ENCODE results near the gene C1QTNF4.
A peak's percentile ranks its signal among the peaks of the same experiment; 100 is the strongest.

C1QTNF4 gene

GRCh38 chr11:47592970-47593369 lies 1.2 kb downstream of the C1QTNF4 start:
- DNase-seq (ENCODE audit: low spot score): no peak

GRCh38 chr11:47592251-47592650 lies 2.0 kb downstream of the C1QTNF4 start:
- no peak for DNase-seq (ENCODE audit: low spot score)

- no peak for DNase-seq (ENCODE audit: low spot score)
Observed at GRCh38 chr11:47591764-47592163, 2.4 kb downstream of the C1QTNF4 start.

- DNase-seq (ENCODE audit: low spot score): no peak
Observed at GRCh38 chr11:47589977-47590861, 4.0 kb downstream of the C1QTNF4 start.

GRCh38 chr11:47589584-47589976 lies 4.6 kb downstream of the C1QTNF4 start:
- no peak for DNase-seq (ENCODE audit: low spot score)

- DNase-seq (ENCODE audit: low spot score): no peak
Observed at GRCh38 chr11:47589118-47589517, 5.1 kb downstream of the C1QTNF4 start.

GRCh38 chr11:47587723-47588326 lies 6.4 kb downstream of the C1QTNF4 start:
- DNase-seq (ENCODE audit: low spot score): no peak

GRCh38 chr11:47587039-47587716 lies 7.0 kb downstream of the C1QTNF4 start:
- DNase-seq (ENCODE audit: low spot score): no peak

GRCh38 chr11:47586098-47586855 lies 7.9 kb downstream of the C1QTNF4 start, which contains the start of gene FAM180B:
FAM180B (plus strand) TSS chr11:47586678; CDS start chr11:47586769, 91 bp downstream.
- DNase-seq (ENCODE audit: low spot score): no peak

- no peak for DNase-seq (ENCODE audit: low spot score)
Observed at GRCh38 chr11:47583844-47584243, 10.4 kb downstream of the C1QTNF4 start.

GRCh38 chr11:47578524-47579494 lies 15.4 kb downstream of the C1QTNF4 start, which contains the start of the genes KBTBD4 and NDUFS3:
KBTBD4 (minus strand) TSS chr11:47578970; CDS start chr11:47578951, 19 bp downstream.
NDUFS3 (plus strand) TSS chr11:47579074; CDS start chr11:47579092, 18 bp downstream.
- peak; percentile 95 for DNase-seq (ENCODE audit: low spot score)

GRCh38 chr11:47577460-47578041 lies 16.7 kb downstream of the C1QTNF4 start:
- DNase-seq (ENCODE audit: low spot score): no peak

GRCh38 chr11:47573321-47573720 lies 20.9 kb downstream of the C1QTNF4 start:
- DNase-seq (ENCODE audit: low spot score): no peak

GRCh38 chr11:47572715-47573255 lies 21.4 kb downstream of the C1QTNF4 start:
- DNase-seq (ENCODE audit: low spot score): no peak

GRCh38 chr11:47571895-47572294 lies 22.3 kb downstream of the C1QTNF4 start:
- no peak for DNase-seq (ENCODE audit: low spot score)

GRCh38 chr11:47571357-47571729 lies 22.9 kb downstream of the C1QTNF4 start:
- DNase-seq (ENCODE audit: low spot score): no peak

GRCh38 chr11:47570651-47571356 lies 23.4 kb downstream of the C1QTNF4 start:
- DNase-seq (ENCODE audit: low spot score): no peak

- DNase-seq (ENCODE audit: low spot score): no peak
Observed at GRCh38 chr11:47569646-47570045, 24.6 kb downstream of the C1QTNF4 start.

GRCh38 chr11:47566149-47566698 lies 28.0 kb downstream of the C1QTNF4 start:
- no peak for DNase-seq (ENCODE audit: low spot score)
